MM.1S (cell line): ENCODE results near the gene POLD3.

Source experiments
- EZH2 ChIP-seq: fragments of 300-600 bp; sonication (generic); optimal IDR thresholded peaks from 2 replicates; pipeline ENCODE3; 2017; ENCODE audit warnings: low read depth, mild to moderate bottlenecking, antibody characterized with exemption, low read length, mixed read lengths
- TF ChIP-seq, protein P1 (sequence below): fragments of 300-600 bp; sonication (generic); IDR thresholded peaks from 2 replicates; pipeline ENCODE4 v1.5.1; 2016; ENCODE audit warnings: antibody characterized with exemption, low read length, mixed read lengths

DNA sequence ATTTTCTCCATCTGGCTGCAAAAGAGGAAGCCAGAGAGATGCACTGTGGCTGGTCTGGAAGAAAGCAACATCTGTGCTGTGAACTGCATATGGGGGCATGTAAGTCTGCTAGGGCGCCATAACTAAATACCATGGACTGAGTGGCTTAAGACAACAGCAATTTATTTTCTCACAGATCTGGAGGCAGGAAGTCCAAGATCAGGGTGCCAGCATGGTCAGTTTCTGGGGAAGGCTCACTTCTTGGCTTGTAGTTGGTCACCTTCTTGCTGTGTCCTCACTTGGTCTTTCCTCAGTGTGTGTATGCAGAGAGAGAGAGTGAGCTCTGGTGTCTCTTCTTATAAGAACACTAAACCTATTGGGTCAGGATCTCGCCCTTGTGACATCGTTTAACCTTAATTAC lies 34.9 kb upstream of the POLD3 start:
- TF ChIP-seq, protein P1, sequence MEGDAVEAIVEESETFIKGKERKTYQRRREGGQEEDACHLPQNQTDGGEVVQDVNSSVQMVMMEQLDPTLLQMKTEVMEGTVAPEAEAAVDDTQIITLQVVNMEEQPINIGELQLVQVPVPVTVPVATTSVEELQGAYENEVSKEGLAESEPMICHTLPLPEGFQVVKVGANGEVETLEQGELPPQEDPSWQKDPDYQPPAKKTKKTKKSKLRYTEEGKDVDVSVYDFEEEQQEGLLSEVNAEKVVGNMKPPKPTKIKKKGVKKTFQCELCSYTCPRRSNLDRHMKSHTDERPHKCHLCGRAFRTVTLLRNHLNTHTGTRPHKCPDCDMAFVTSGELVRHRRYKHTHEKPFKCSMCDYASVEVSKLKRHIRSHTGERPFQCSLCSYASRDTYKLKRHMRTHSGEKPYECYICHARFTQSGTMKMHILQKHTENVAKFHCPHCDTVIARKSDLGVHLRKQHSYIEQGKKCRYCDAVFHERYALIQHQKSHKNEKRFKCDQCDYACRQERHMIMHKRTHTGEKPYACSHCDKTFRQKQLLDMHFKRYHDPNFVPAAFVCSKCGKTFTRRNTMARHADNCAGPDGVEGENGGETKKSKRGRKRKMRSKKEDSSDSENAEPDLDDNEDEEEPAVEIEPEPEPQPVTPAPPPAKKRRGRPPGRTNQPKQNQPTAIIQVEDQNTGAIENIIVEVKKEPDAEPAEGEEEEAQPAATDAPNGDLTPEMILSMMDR, result no peak
- TF ChIP-seq EZH2, result no peak
